ENCODE measurements around the gene SLC16A1.
"Not testable (repeated sequence)": the region's sequence is repeated elsewhere in the genome, so short reads cannot be mapped to it uniquely, and the experiment has no call there.

SLC16A1 gene, protein sequence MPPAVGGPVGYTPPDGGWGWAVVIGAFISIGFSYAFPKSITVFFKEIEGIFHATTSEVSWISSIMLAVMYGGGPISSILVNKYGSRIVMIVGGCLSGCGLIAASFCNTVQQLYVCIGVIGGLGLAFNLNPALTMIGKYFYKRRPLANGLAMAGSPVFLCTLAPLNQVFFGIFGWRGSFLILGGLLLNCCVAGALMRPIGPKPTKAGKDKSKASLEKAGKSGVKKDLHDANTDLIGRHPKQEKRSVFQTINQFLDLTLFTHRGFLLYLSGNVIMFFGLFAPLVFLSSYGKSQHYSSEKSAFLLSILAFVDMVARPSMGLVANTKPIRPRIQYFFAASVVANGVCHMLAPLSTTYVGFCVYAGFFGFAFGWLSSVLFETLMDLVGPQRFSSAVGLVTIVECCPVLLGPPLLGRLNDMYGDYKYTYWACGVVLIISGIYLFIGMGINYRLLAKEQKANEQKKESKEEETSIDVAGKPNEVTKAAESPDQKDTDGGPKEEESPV

DNA sequence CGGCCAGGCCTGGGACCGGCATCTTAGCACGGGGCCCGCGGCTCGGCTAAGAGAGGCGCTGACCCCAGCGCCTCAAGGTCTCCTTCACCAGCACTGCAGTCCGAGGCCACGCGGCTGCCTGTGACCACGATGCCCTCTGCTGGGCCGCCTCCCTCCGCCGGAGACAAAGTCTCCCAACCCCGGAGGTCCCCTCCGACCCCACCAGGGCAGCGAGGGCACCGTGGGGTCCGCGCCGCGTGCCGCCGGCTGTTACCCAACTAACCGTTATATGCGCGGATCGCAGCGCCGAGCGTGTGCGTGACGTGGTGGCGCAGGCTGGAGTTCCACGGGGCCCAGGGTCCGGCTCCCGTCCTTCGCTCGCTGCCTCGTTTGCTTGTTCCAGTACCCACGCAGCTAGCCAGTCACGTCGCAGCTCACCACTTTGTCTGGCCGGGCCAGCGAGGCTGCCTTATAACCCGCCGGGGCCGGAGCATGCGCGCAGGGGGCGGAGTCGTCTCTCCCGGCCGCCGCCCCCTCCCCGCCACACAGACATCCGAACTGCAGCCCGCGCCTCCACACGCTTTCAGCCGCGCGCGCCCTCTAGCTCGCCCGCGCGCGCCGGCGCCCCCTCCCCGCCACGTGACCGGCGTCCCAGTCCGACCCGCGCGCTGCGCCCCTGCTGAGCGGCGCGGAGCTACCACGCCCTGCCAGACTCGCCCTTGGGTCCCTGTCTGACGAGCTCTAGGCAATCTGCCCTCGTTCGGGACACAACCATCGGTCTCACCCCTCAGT is at the start of gene SLC16A1:
Gene SLC16A1, minus strand, starts transcription at position 424 of the 771 bp plus-strand sequence. CDS start 26,888 bp downstream, outside the sequence.
- in situ Hi-C loops (cut with MboI; ENCODE audit: low sequenced_read_pairs) = no loop called here

DNA sequence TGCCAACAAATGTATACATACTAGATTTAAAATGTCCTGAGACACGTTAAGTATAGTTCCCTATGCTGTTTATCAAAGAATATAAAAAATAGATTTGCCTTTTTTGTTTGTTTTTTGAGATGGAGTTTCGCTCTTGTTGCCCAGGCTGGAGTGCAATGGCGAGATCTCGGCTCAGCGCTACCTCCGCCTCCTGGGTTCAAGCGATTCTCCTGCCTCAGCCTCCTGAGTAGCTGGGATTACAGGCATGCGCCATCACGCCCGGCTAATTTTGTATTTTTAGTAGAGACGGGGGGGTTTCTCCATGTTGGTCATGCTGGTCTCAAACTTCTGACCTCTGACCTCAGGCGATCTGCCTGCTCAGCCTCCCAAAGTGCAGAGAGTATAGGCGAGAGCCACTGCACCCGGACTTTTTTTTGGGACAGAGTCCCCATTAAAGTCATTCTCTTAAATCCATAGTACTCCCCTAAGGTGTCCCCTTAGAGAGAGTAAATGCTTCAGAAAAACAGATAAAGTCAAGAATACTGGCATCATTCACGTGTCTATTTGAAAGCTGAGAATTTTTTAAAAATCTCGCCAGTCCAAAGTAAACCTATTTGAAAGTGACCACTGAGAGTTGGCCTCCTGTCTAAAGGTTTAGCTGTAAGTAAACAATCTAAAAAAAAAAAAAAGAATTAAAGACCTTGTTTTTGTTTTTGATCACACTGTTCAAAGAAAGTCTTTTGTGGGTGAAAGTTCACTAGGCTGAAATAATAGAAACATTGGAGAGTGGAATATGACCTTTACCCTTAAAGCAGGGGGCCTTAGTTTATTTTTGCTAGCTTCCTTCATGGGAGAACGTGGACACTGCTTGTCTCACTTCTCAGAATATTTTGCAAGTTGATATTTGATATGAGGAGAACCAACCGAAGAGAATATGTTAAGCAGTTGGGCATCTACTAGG is 48.0 kb upstream of the SLC16A1 start:
- in situ Hi-C loops (cut with MboI; ENCODE audit: low sequenced_read_pairs) = no loop called here

DNA sequence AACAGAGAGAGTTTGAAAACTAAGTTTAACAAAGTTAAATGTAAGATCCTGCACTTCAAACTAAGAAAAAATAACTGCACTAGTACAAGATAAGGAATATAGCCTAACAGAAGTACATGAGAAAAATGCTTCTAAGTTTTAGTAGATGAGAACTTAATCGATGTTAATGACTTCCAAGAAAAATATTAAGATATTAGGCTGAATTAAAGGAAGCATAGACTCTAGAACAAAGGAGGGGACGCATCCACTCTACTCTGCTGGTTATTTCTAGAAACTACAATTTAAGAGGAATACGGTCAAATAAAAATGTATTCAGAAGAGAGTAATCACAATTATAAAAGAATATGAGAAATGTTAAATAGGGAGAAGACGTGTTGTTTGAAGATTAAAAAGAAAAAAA is 46.3 kb upstream of the SLC16A1 start:
- in situ Hi-C loops (cut with MboI; ENCODE audit: low sequenced_read_pairs) = no loop called here

DNA sequence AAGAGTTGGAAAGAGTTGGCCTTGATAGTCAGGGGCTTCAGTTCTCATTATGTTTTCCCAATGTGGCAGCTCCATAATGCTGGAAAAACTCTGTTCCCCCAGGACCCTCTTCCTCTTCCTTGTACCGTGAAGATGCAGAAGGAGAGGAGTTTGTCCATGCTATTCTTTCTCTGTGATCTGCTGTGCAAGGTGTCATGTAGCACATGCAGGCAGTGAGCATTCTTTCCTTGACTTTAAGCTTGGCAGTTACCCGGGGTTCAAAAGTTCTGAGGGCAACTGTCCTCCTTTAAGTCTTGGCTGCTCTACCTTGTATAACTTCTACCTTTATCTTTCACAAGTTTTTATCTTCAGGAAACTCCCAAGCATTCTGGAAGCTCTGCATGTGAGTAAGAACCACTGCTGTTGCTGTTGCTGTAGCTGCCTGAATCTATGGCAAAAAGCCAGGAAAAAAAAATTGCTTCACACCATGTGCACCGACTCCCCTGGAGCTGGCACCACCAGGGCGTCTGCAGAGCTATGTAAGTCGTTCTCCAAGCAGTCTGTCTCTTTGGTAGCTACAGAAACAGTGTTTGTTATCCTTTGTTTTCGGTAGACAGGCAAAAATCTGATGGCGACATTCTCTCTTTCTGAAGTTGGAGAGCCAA is 42.7 kb upstream of the SLC16A1 start:
- in situ Hi-C loops (cut with MboI; ENCODE audit: low sequenced_read_pairs) = no loop called here

- in situ Hi-C loops (cut with MboI; ENCODE audit: low sequenced_read_pairs) = no loop called here
Observed at GRCh38 chr1:112997781-112998180, 41.8 kb upstream of the SLC16A1 start.

GRCh38 chr1:112995890-112996289 is 39.9 kb upstream of the SLC16A1 start:
- in situ Hi-C loops (cut with MboI; ENCODE audit: low sequenced_read_pairs) = no loop called here

DNA sequence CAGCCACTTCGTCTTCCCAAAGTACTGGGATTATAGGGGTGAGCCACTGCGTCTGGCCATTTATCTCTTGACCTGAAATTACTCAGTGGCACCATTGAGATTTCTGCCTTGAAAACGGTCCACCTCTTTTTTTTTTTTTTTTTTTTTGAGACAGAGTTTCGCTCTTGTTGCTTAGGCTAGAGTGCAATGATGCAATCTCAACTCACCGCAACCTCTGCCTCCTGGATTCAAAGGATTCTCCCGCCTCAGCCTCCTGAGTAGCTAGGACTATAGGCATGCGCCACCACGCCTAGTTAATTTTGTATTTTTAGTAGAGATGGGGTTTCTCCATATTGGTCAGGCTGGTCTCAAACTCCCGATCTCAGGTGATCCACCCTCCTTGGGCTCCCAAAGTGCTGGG is 39.0 kb upstream of the SLC16A1 start:
- in situ Hi-C loops (cut with MboI; ENCODE audit: low sequenced_read_pairs) = not testable (repeated sequence)

GRCh38 chr1:112992780-112993179 is 36.8 kb upstream of the SLC16A1 start:
- in situ Hi-C loops (cut with MboI; ENCODE audit: low sequenced_read_pairs) = no loop called here

GRCh38 chr1:112991402-112992120 is 35.6 kb upstream of the SLC16A1 start:
- in situ Hi-C loops (cut with MboI; ENCODE audit: low sequenced_read_pairs) = no loop called here

DNA sequence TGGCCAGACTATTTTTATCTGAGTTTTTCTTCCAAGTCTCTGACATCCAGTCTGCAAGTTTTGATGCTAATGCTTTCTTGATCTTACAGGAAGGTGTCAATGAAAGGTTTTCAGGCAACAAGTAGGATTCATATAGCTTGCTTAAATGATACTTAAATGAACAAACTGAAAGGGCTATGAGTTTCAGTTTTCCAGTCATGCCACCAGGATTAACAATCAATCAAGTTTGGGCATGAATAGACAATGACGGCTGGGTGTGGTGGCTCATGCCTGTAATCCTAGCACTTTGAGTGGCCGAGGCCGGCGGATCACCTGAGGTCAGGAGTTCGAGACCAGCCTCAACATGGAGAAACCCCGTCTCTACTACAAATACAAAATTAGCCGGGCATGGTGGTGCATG is 34.3 kb upstream of the SLC16A1 start:
- in situ Hi-C loops (cut with MboI; ENCODE audit: low sequenced_read_pairs) = no loop called here

DNA sequence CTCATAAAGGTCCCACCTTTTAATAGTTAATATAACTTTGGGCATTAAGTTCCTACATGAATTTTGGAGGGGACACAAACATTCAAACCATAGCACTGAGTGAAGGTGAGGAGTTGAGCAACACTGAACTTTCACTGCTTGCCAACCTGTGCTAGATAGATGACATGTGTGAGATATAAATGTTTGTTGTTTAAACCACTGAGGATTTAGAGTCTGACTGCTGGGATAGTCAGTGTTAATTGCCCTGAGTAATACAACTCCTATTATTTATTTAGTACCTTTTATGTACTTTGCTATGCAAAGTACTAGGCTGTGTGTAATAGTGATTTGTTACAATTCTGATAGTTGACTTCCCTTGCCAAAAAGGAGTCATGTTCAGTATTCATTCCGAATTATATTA is 32.4 kb upstream of the SLC16A1 start:
- in situ Hi-C loops (cut with MboI; ENCODE audit: low sequenced_read_pairs) = no loop called here

GRCh38 chr1:112985123-112985522 is 29.1 kb upstream of the SLC16A1 start:
- in situ Hi-C loops (cut with MboI; ENCODE audit: low sequenced_read_pairs) = no loop called here

- in situ Hi-C loops (cut with MboI; ENCODE audit: low sequenced_read_pairs) = no loop called here
Observed at GRCh38 chr1:112983537-112984131, 27.6 kb upstream of the SLC16A1 start.

DNA sequence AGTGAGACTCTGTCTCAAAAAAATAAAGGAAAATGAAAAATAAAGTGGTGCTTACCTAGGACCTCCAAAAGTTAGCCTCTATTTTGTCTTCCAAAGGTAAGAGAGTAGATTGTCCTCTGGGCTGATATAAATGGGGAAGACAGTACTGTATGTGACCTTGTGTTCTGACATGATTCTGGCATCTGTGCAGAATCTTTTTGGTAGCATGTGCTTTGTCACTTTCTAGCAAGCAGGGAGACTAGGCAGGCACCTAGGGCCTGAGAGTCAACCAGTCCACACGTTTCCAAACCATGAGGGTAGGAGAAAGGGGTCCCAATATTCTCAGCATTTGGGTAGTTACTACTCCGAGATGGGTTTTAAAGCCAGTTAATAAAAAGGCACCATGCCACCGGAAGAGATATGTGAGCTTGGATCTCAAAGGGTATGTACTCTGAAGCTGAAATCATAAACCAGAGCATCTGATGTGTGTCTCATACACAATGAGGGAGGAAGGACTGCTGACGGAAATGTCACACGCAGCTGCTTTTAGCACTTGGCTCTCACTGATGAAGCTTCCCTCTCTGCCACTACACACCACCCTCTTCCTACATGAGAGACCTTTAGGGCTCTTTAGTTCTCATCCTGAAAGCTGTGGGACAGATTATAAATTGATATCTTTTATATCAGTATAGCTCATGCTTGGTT is 27.0 kb upstream of the SLC16A1 start:
- in situ Hi-C loops (cut with MboI; ENCODE audit: low sequenced_read_pairs) = no loop called here

- in situ Hi-C loops (cut with MboI; ENCODE audit: low sequenced_read_pairs) = no loop called here
Observed at GRCh38 chr1:112982328-112982727, 26.3 kb upstream of the SLC16A1 start.

GRCh38 chr1:112981834-112982233 is 25.8 kb upstream of the SLC16A1 start:
- in situ Hi-C loops (cut with MboI; ENCODE audit: low sequenced_read_pairs) = not testable (repeated sequence)

GRCh38 chr1:112981426-112981825 is 25.4 kb upstream of the SLC16A1 start:
- in situ Hi-C loops (cut with MboI; ENCODE audit: low sequenced_read_pairs) = no loop called here

GRCh38 chr1:112975336-112975735 is 19.3 kb upstream of the SLC16A1 start:
- in situ Hi-C loops (cut with MboI; ENCODE audit: low sequenced_read_pairs) = no loop called here

- in situ Hi-C loops (cut with MboI; ENCODE audit: low sequenced_read_pairs) = no loop called here
Observed at GRCh38 chr1:112974646-112975045, 18.6 kb upstream of the SLC16A1 start.

Data from HL-60/S4 treated with retinoic acid at 250 ng/mL for 4 days and 3 days (cell line).